ENCODE measurements around the gene BEND2.

GRCh38 chrX:18228069-18228468, 7.4 kb upstream of the BEND2 start:
- TF ChIP-seq POLR2A (IDR thresholded peaks at IDR 0.05) (no peak), CTCF (IDR thresholded peaks at IDR 0.05) (no peak), POLR2AphosphoS5 (IDR thresholded peaks at IDR 0.05) (no peak), EP300 (IDR thresholded peaks at IDR 0.05; ENCODE audit: low read depth) (no peak)

All from transverse colon (tissue), 4 donors.